ENCODE measurements around the gene CFAP61. TPM values are rescaled to one million over a fixed set of nuclear protein-coding genes. Genes with fewer than 3 reads are reported as not detected.

CFAP61 gene
- polyA plus RNA-seq, 3 donors from 2014 or later, result 1.3 to 3.2 TPM; not detected in 1

DNA sequence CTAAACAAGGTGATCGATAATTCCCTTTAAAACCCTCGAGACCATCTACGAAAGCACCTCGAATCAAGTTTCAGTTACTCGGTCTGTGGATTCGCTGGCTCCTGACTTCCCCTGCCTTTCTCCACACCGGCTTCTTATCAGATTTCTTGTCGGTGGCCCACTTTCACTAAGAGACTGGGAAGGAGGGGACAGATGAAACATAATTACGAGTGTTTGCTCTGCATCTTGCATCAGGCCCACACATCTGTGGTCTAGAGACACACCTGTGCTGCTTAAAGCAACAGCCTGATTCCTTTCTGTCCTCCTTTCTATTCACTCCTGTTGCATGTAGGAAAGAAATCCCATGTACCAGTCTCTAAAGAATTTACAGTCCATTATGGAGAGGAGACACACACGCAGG lies 353.3 kb downstream of the CFAP61 start:
- Mint-ChIP-seq H3K27ac (no peak overlapping the region), H3K9me3 (no peaks in the 10 kb centered on the region), H3K27me3 (ENCODE audit: low read depth in 3 of 3) (no peaks in the 10 kb centered on the region), H3K4me3 (no peak overlapping the region), H3K4me1 (no peaks in the 10 kb centered on the region), H3K36me3 (peaks cover 6 to 10% (median 8%) of the 10 kb centered on the region in 3 donors)
- DNase-seq, result no peak

DNA sequence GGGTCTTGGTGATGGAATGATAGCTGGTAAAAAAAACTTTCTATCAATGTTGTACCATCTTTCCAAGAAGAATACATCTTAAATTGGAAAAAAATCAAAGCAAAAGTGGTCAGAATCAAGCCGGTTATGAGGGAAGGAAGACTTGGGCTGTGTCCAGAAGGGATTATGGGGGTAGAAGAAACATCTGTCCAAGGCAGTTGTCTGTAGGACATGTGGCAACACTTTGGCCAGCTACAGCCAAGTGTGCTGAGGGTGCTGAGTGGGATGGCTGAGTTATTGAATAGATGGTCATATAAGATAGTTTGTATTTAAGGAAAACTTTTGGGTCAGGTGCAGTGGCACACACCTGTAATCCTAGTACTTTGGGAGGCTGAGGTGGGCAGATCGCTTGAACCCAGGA lies 354.0 kb downstream of the CFAP61 start:
- no peak overlapping the region for H3K27ac Mint-ChIP-seq
- H3K9me3 Mint-ChIP-seq, result no peaks in the 10 kb centered on the region
- H3K4me1 Mint-ChIP-seq, result no peaks in the 10 kb centered on the region
- H3K27me3 Mint-ChIP-seq (ENCODE audit: low read depth in 3 of 3), result no peaks in the 10 kb centered on the region
- H3K36me3 Mint-ChIP-seq, result peaks cover 6 to 10% (median 10%) of the 10 kb centered on the region in 3 donors
- no peak for DNase-seq
- H3K4me3 Mint-ChIP-seq, result no peak overlapping the region

DNA sequence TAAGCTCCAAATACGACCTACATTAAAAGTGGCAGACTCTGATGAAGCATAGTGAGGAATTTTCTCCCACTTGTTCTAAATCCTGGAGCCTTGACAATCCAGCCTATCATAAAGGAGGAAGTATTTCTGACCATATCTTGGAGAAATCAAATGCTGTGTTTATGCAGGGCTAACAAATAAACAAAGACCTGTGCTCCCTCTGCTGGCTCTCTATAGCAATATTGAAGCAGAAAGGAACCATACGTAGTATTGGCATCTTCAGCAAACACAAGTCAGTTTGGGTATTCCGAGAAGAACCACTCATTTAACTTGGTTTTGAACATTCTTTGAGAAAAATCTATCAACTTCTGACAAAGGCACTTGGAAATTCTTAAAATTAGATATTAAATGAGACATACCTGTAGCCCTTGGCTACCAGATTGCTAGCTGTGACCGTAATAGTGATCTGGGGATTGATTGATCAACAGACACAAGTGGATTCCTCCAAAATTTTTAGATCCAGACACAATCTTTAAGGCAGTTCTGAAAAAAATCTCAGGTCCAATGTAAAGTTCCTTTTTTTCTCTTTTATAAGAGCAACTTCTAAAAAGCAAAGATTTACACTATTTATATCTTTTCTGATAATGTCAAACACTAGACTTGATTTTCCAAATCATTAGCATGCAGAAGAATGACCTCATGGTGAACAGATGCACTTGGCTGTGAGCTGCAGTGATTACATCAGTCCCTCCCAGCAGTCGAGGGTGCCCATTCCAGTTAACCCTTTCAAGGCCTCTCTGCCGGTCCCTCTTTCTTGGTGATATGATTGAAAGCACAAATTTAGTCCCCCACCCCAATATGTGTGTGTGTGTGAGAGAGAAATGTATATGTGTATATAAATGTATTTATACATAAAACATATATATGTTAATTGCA lies 355.8 kb downstream of the CFAP61 start:
- no peaks in the 10 kb centered on the region for H3K4me1 Mint-ChIP-seq
- H3K36me3 Mint-ChIP-seq, result peaks cover under 1 to 19% (median 10%) of the 10 kb centered on the region in 3 donors
- no peak for DNase-seq
- H3K27ac Mint-ChIP-seq, result no peak overlapping the region
- H3K27me3 Mint-ChIP-seq (ENCODE audit: low read depth in 3 of 3), result no peaks in the 10 kb centered on the region
- no peak overlapping the region for H3K4me3 Mint-ChIP-seq
- H3K9me3 Mint-ChIP-seq, result no peaks in the 10 kb centered on the region

DNA sequence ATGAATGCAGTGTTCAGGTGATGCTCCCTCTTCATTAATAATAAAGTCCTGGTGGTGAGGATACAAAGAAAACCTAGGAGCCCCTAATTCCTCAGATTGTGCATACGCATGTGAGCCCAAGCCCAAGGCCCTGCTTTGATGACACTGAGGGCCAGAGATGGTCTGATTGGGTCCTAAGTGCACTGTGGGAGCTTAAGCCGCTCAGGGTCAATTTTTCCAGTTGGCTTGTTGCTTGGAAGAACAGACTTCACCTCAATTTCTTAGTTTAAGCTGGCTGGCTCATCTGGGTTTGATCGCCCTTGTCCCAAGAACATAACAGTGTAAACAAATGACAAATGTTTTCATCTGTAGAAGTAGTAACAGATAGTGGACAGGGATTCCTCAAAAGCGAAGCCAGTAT lies 357.0 kb downstream of the CFAP61 start:
- no peaks in the 10 kb centered on the region for H3K27me3 Mint-ChIP-seq (ENCODE audit: low read depth in 3 of 3)
- no peaks in the 10 kb centered on the region for H3K9me3 Mint-ChIP-seq
- DNase-seq, result no peak
- peaks cover 0 to 19% (median 12%) of the 10 kb centered on the region in 3 donors for H3K36me3 Mint-ChIP-seq
- H3K4me3 Mint-ChIP-seq, result no peak overlapping the region
- H3K4me1 Mint-ChIP-seq, result no peaks in the 10 kb centered on the region
- H3K27ac Mint-ChIP-seq, result no peak overlapping the region

Other genes starting within 250 kb of the CFAP61 start
- 100 to 1,000 TPM in 1 of 3 donors, 10 to 100 TPM in 2; 65.1 to 129 (median 70.2) TPM for gene NAA20, start 35.2 kb upstream of the CFAP61 start, polyA plus RNA-seq
- gene CRNKL1, start 66 bp upstream of the CFAP61 start, polyA plus RNA-seq, result 10 to 100 TPM; 11.2 to 19.0 (median 11.3) TPM

All from immature natural killer cell (primary cell).